ENCODE data around the gene NUAK2.

- TF ChIP-seq CTCF (IDR thresholded peaks at IDR 0.05; ENCODE audit: control extremely low read depth in 1 of 3, insufficient read depth in 1 of 3, low read depth in 1 of 3, low read length in 3 of 3) (no peak), YY1 (IDR thresholded peaks at IDR 0.05; ENCODE audit: low read depth, low read length) (no peak), RBBP5 (IDR thresholded peaks at IDR 0.05; ENCODE audit: borderline replicate concordance, low read depth, low read length) (no peak), JUND (IDR thresholded peaks at IDR 0.05; ENCODE audit: low read length) (no peak), GABPA (IDR thresholded peaks at IDR 0.05; ENCODE audit: borderline replicate concordance, insufficient read depth, low read length) (no peak), POLR2A (IDR thresholded peaks at IDR 0.05; ENCODE audit: control extremely low read depth in 1 of 2, low read depth in 2 of 2, low read length in 2 of 2) (no peak), POLR2AphosphoS5 (IDR thresholded peaks at IDR 0.05; ENCODE audit: low read depth, low read length) (no peak), SIN3A (conservative IDR thresholded peaks at IDR 0.05 in 1 of 2, IDR thresholded peaks at IDR 0.05 in 1 of 2; ENCODE audit: low read depth in 1 of 2, low read length in 2 of 2) (no peak), JUN (IDR thresholded peaks at IDR 0.05; ENCODE audit: low read depth, low read length) (no peak), EP300 (IDR thresholded peaks at IDR 0.05; ENCODE audit: borderline replicate concordance in 1 of 2, low read depth in 2 of 2, low read length in 2 of 2) (no peak), KDM5A (IDR thresholded peaks at IDR 0.05; ENCODE audit: low read length) (no peak), RAD21 (IDR thresholded peaks at IDR 0.05 in 1 of 2, conservative IDR thresholded peaks at IDR 0.05 in 1 of 2; ENCODE audit: low read depth in 2 of 2, low read length in 2 of 2) (no peak), SUZ12 (IDR thresholded peaks at IDR 0.05; ENCODE audit: low read length) (no peak), ZNF274 (IDR thresholded peaks at IDR 0.05; ENCODE audit: borderline replicate concordance, extremely low read depth, low read length) (no peak)
These were observed 63.8 kb downstream of the NUAK2 start for GRCh38 chr1:205257735-205258134.
